GM23248 (cell line): ENCODE measurements around the gene PAPPA. TPM values are rescaled to one million over a fixed set of nuclear protein-coding genes. Genes with fewer than 3 reads are reported as not detected.

Experiments used
- DNase-seq: peaks from one replicate; pipeline ENCODE4 v3.0.0-alpha.2; 2015
- H2AFZ ChIP-seq: fragments of 200-600 bp; sonication (generic); 2 replicates; pipeline ENCODE4 v1.6.1; 2016; ENCODE audit warnings: antibody characterized with exemption
- H3F3A ChIP-seq: fragments of 200-600 bp; sonication (generic); 2 replicates; pipeline ENCODE4 v1.6.1; 2016; ENCODE audit warnings: mild to moderate bottlenecking, antibody characterized with exemption, mixed run types; ENCODE audit not compliant: insufficient read depth
- H3K27ac ChIP-seq: fragments of 200-600 bp; sonication (generic); 2 replicates; pipeline ENCODE4 v1.5.1; 2016; ENCODE audit warnings: mild to moderate bottlenecking
- H3K27me3 ChIP-seq: fragments of 200-600 bp; sonication (generic); replicated peaks from 2 replicates; pipeline ENCODE4 v1.6.1; 2016; ENCODE audit warnings: mild to moderate bottlenecking; ENCODE audit not compliant: insufficient read depth
- H3K36me3 ChIP-seq: fragments of 200-600 bp; sonication (generic); 2 replicates; pipeline ENCODE4 v1.6.1; 2016; ENCODE audit warnings: low read depth, mild to moderate bottlenecking
- H3K4me1 ChIP-seq: fragments of 200-600 bp; sonication (generic); 2 replicates; pipeline ENCODE4 v1.6.1; 2016; ENCODE audit warnings: mild to moderate bottlenecking; ENCODE audit not compliant: insufficient read depth
- H3K4me2 ChIP-seq: fragments of 200-600 bp; sonication (generic); one replicate; pipeline ENCODE4 v1.6.1; 2016; ENCODE audit warnings: mild to moderate bottlenecking; ENCODE audit not compliant: unreplicated experiment
- H3K4me3 ChIP-seq: fragments of 200-600 bp; sonication (generic); 2 replicates; pipeline ENCODE4 v1.5.1; 2016; ENCODE audit warnings: mild to moderate bottlenecking
- H3K79me2 ChIP-seq: fragments of 200-600 bp; sonication (generic); 2 replicates; pipeline ENCODE4 v1.6.1; 2016; ENCODE audit warnings: mild to moderate bottlenecking; ENCODE audit not compliant: insufficient read depth
- H3K9ac ChIP-seq: fragments of 200-600 bp; sonication (generic); 2 replicates; pipeline ENCODE4 v1.6.1; 2016; ENCODE audit warnings: mild to moderate bottlenecking
- H3K9me2 ChIP-seq: fragments of 200-600 bp; sonication (generic); 2 replicates; pipeline ENCODE4 v1.6.1; 2016; ENCODE audit warnings: mixed run types, mild to moderate bottlenecking, moderate library complexity; ENCODE audit not compliant: insufficient read depth
- H3K9me3 ChIP-seq: fragments of 200-600 bp; sonication (generic); one replicate; pipeline ENCODE4 v1.6.1; 2017; ENCODE audit warnings: low read depth
- H4K20me1 ChIP-seq: fragments of 200-600 bp; sonication (generic); 2 replicates; pipeline ENCODE4 v1.6.0; 2016; ENCODE audit not compliant: insufficient read depth
- EZH2 ChIP-seq: fragments of 200-600 bp; sonication (generic); IDR thresholded peaks from 2 replicates; pipeline ENCODE4 v1.6.1; 2018; ENCODE audit warnings: antibody characterized with exemption, mild to moderate bottlenecking; ENCODE audit not compliant: insufficient read depth, poor library complexity, severe bottlenecking
- EZH2phosphoT487 ChIP-seq: fragments of 200-600 bp; sonication (generic); IDR thresholded peaks from 2 replicates; pipeline ENCODE4 v1.6.1; 2018; ENCODE audit warnings: antibody characterized with exemption, moderate library complexity, mild to moderate bottlenecking, low read depth; ENCODE audit not compliant: insufficient read depth
- WGBS, 2 experiments: methylation state at CpG; one replicate each; pipeline ENCODE4 v1.1.6; 2015 to 2017; ENCODE audit warnings: low lambda C conversion rate in 2 of 2, low coverage in 1 of 2; ENCODE audit errors: missing lambda C conversion rate in 2 of 2; 5-methylcytosine and 5-hydroxymethylcytosine counted together
- in situ Hi-C: fragments of 300-500 bp; cut with MboI; formaldehyde crosslinking; loops from 2 replicates; pipeline ENCODE4 v1.15.0; 2020
- polyA plus RNA-seq: library from polyadenylated mRNA; unstranded; fragments of >200 nt; fragmentation: Nextera tagmentation; extraction: Ambion mirVana; gene quantifications from 2 replicates; pipeline ENCODE4 v1.2.1, GENCODE V29; 2016
- total RNA-seq: library from RNA; depleted of rRNA; stranded (reverse); fragments of >200 nt; shearing (Covaris generic); gene quantifications from 2 replicates; pipeline ENCODE4 v1.2.3, GENCODE V29; 2014

Gene PAPPA
- total and polyA plus RNA-seq, 2 experiments from 2014 or later = 8.7 to 30.3 TPM

- WGBS, 2 experiments = 84 to 86% methylated on average over 4 of the region's 4 CpGs
- Histone ChIP-seq H3F3A (peaks cover 75% of the 10 kb centered on the region), H3K27me3 (no peaks in the 10 kb centered on the region), H3K27ac (peak overlapping the region; percentile 79), H3K4me1 (peaks cover 53% of the 10 kb centered on the region), H3K36me3 (peaks cover 16% of the 10 kb centered on the region), H3K9me3 (no peaks in the 10 kb centered on the region), H2AFZ (no peak overlapping the region), H3K4me3 (no peak overlapping the region), H3K9me2 (no peaks in the 10 kb centered on the region), H3K79me2 (0 out of 2 replicates have a peak, but pooled peaks cover 6% of the 10 kb centered on the region), H3K4me2 (no peak overlapping the region), H3K9ac (0 out of 2 replicates have a peak overlapping the region, but pooled peaks have one; percentile 8), H4K20me1 (no peaks in the 10 kb centered on the region)
- DNase-seq = peak; percentile 47
- in situ Hi-C loops = no loop called here
- TF ChIP-seq EZH2phosphoT487 (no peak), EZH2 (no peak)
Observed at GRCh38 chr9:116237456-116237855, 83.9 kb downstream of the PAPPA start.

- Histone ChIP-seq H2AFZ (no peak overlapping the region), H4K20me1 (no peaks in the 10 kb centered on the region), H3K4me3 (no peak overlapping the region), H3K4me2 (peak overlapping the region; percentile 14), H3K27me3 (no peaks in the 10 kb centered on the region), H3K36me3 (peaks cover 20% of the 10 kb centered on the region), H3K79me2 (0 out of 2 replicates have a peak, but pooled peaks cover 6% of the 10 kb centered on the region), H3K9ac (peak overlapping the region; percentile 22; the same call in 1 of the 2 replicates), H3K27ac (peak overlapping the region; percentile 79), H3K9me3 (no peaks in the 10 kb centered on the region), H3K9me2 (no peaks in the 10 kb centered on the region), H3F3A (peaks cover 75% of the 10 kb centered on the region), H3K4me1 (peaks cover 45% of the 10 kb centered on the region)
- TF ChIP-seq EZH2phosphoT487 = no peak
- TF ChIP-seq EZH2 = no peak
- WGBS, 2 experiments = 5 to 8% methylated on average over 2 of the region's 2 CpGs
- in situ Hi-C loops = no loop called here
- peak; percentile 91 for DNase-seq
Observed at GRCh38 chr9:116238225-116238624, 84.6 kb downstream of the PAPPA start.

- Histone ChIP-seq H4K20me1 (no peaks in the 10 kb centered on the region), H3K9me2 (no peaks in the 10 kb centered on the region), H3K27ac (peak overlapping the region; percentile 79), H3K4me3 (no peak overlapping the region), H2AFZ (no peak overlapping the region), H3K79me2 (0 out of 2 replicates have a peak, but pooled peaks cover 6% of the 10 kb centered on the region), H3K9me3 (no peaks in the 10 kb centered on the region), H3K4me1 (peaks cover 39% of the 10 kb centered on the region), H3K36me3 (peaks cover 20% of the 10 kb centered on the region), H3K4me2 (no peak overlapping the region), H3K27me3 (no peaks in the 10 kb centered on the region), H3K9ac (peak overlapping the region; percentile 22; the same call in 1 of the 2 replicates), H3F3A (peaks cover 69% of the 10 kb centered on the region)
- DNase-seq = peak; percentile 12
- WGBS, 2 experiments = 96 to 100% methylated on average over 1 of the region's 1 CpG
- TF ChIP-seq EZH2phosphoT487 = no peak
- TF ChIP-seq EZH2 = no peak
- in situ Hi-C loops = no loop called here
Observed at GRCh38 chr9:116238776-116239340, 85.3 kb downstream of the PAPPA start.

- peaks cover 8% of the 10 kb centered on the region for H3K4me1 ChIP-seq
- no peak overlapping the region for H3K9ac ChIP-seq
- H3K27me3 ChIP-seq = no peaks in the 10 kb centered on the region
- H2AFZ ChIP-seq = no peak overlapping the region
- no peak overlapping the region for H3K4me3 ChIP-seq
- H3F3A ChIP-seq = peaks cover 38% of the 10 kb centered on the region
- H4K20me1 ChIP-seq = no peaks in the 10 kb centered on the region
- in situ Hi-C loops = no loop called here
- H3K79me2 ChIP-seq = no peaks in the 10 kb centered on the region
- no peak overlapping the region for H3K4me2 ChIP-seq
- H3K36me3 ChIP-seq = peaks cover 28% of the 10 kb centered on the region
- TF ChIP-seq EZH2 (no peak), EZH2phosphoT487 (no peak)
- no peaks in the 10 kb centered on the region for H3K9me3 ChIP-seq
- 80 to 83% methylated on average over 1 of the region's 1 CpG for WGBS, 2 experiments
- H3K27ac ChIP-seq = no peak overlapping the region
- H3K9me2 ChIP-seq = no peaks in the 10 kb centered on the region
- no peak for DNase-seq
Observed at GRCh38 chr9:116243708-116244107, 90.1 kb downstream of the PAPPA start.
